ENCODE measurements around the gene CD14. TPM values are rescaled to one million over a fixed set of nuclear protein-coding genes. Genes with fewer than 3 reads are reported as not detected.

Gene CD14
- total and polyA plus RNA-seq, 2 experiments from 2014 or later, result 0.45 to 2.3 TPM

DNA sequence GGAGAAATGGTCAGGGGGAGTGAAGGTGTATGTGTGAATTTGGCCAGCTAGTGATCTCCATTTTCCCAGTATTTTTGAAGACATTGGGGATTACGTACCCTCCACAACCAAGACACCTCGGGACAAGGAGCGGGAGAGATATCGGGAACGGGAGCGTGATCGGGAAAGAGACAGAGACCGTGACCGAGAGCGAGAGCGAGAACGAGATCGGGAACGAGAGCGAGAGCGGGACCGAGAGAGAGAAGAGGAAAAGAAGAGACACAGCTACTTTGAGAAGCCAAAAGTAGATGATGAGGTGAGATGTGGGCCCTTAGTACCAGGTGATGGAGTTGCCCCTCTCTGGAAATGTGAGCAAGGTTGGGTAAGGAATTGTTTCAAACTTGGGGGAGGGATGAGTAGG, 25.9 kb upstream of the CD14 start:
- Histone ChIP-seq H3K9me2 (replicated peaks; ENCODE audit: insufficient read depth) (no peaks in the 10 kb centered on the region), H2AFZ (no peak overlapping the region), H3K4me3 (no peak overlapping the region), H3K27ac (no peak overlapping the region), H3K9me3 (ENCODE audit: low read depth) (no peaks in the 10 kb centered on the region), H4K20me1 (ENCODE audit: insufficient read depth, poor library complexity, severe bottlenecking) (no peaks in the 10 kb centered on the region), H3K4me2 (no peak overlapping the region), H3K36me3 (replicated peaks; ENCODE audit: insufficient read depth, low read depth) (no peaks in the 10 kb centered on the region), H3K4me1 (ENCODE audit: insufficient read depth) (peaks cover 4% of the 10 kb centered on the region), H3K79me2 (no peaks in the 10 kb centered on the region), H3K27me3 (no peaks in the 10 kb centered on the region)
- TF ChIP-seq, protein P1, sequence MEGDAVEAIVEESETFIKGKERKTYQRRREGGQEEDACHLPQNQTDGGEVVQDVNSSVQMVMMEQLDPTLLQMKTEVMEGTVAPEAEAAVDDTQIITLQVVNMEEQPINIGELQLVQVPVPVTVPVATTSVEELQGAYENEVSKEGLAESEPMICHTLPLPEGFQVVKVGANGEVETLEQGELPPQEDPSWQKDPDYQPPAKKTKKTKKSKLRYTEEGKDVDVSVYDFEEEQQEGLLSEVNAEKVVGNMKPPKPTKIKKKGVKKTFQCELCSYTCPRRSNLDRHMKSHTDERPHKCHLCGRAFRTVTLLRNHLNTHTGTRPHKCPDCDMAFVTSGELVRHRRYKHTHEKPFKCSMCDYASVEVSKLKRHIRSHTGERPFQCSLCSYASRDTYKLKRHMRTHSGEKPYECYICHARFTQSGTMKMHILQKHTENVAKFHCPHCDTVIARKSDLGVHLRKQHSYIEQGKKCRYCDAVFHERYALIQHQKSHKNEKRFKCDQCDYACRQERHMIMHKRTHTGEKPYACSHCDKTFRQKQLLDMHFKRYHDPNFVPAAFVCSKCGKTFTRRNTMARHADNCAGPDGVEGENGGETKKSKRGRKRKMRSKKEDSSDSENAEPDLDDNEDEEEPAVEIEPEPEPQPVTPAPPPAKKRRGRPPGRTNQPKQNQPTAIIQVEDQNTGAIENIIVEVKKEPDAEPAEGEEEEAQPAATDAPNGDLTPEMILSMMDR (IDR thresholded peaks at IDR 0.05; ENCODE audit: poor library complexity), result no peak
- TF ChIP-seq EZH2phosphoT487 (IDR thresholded peaks at IDR 0.05; ENCODE audit: low read depth, severe bottlenecking, unreplicated experiment) (no peak), EZH2 (IDR thresholded peaks at IDR 0.05; ENCODE audit: borderline replicate concordance) (no peak)
- no peak for DNase-seq (ENCODE audit: low spot score)
- WGBS (ENCODE audit: low lambda C conversion rate, missing lambda C conversion rate), result over 99% methylated on average over 17 of the region's 17 CpGs

DNA sequence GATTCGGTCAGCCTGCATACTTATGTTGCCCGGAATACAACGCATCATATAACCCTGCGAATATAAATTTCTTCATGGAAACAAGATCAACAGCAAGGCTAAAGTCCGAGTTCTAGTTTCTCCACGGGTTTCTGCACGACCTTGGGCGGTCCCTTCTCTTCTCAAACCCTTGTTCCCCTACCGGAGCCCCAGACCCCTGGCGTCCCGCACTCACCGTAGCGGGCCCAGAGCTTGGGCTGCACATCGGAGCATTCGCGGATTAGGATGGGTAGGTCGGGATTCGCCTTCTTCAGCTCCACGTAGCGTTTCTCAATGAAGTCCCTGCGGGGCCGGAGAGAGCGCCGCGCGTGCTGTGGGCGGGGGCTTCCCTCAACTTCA, 14.1 kb upstream of the CD14 start:
- Histone ChIP-seq H3K4me1 (ENCODE audit: insufficient read depth) (peaks cover 3% of the 10 kb centered on the region), H4K20me1 (ENCODE audit: insufficient read depth, poor library complexity, severe bottlenecking) (no peaks in the 10 kb centered on the region), H3K36me3 (replicated peaks; ENCODE audit: insufficient read depth, low read depth) (no peaks in the 10 kb centered on the region)

DNA sequence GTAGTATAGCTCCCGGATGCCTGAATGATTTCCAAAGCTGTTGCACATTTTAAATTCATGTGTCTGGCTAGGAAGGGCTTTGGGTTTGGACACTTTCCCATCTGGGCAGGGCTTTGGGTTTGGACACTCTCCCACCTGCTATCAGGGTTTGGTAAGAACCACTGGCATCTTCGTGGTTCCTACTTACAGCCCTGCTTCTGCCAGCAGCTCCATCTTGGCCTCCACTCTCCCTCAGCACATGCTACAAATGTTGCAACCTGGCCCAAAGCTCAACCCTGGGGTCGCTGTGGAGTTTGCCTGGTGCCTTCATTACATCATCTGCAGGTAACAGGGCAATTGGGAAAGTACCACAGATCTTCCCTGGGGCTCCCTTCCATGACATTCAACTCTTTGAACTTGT, 9.7 kb upstream of the CD14 start:
- no peak overlapping the region for H3K4me2 ChIP-seq
- 92% methylated on average over 3 of the region's 3 CpGs for WGBS (ENCODE audit: low lambda C conversion rate, missing lambda C conversion rate)
- TF ChIP-seq, protein P1 (IDR thresholded peaks at IDR 0.05; ENCODE audit: poor library complexity), result no peak
- TF ChIP-seq EZH2phosphoT487 (IDR thresholded peaks at IDR 0.05; ENCODE audit: low read depth, severe bottlenecking, unreplicated experiment) (no peak), EZH2 (IDR thresholded peaks at IDR 0.05; ENCODE audit: borderline replicate concordance) (no peak)

More for the DNA sequence above, 14.1 kb upstream of the CD14 start:
- Histone ChIP-seq H3K4me2 (peak overlapping the region; percentile 96), H3K27me3 (no peaks in the 10 kb centered on the region), H3K4me3 (peak overlapping the region; percentile 48), H3K27ac (peak overlapping the region; percentile 69), H3K9me3 (ENCODE audit: low read depth) (no peaks in the 10 kb centered on the region), H3K9me2 (replicated peaks; ENCODE audit: insufficient read depth) (no peaks in the 10 kb centered on the region), H3K79me2 (peaks cover 48% of the 10 kb centered on the region), H2AFZ (peak overlapping the region; percentile 72)
- DNase-seq (ENCODE audit: low spot score), result peak; percentile 13
- 2% methylated on average over 27 of the region's 27 CpGs for WGBS (ENCODE audit: low lambda C conversion rate, missing lambda C conversion rate)
- no peak for TF ChIP-seq EZH2phosphoT487 (IDR thresholded peaks at IDR 0.05; ENCODE audit: low read depth, severe bottlenecking, unreplicated experiment)
- TF ChIP-seq, protein P1 (IDR thresholded peaks at IDR 0.05; ENCODE audit: poor library complexity), result no peak
- no peak for TF ChIP-seq EZH2 (IDR thresholded peaks at IDR 0.05; ENCODE audit: borderline replicate concordance)

DNA sequence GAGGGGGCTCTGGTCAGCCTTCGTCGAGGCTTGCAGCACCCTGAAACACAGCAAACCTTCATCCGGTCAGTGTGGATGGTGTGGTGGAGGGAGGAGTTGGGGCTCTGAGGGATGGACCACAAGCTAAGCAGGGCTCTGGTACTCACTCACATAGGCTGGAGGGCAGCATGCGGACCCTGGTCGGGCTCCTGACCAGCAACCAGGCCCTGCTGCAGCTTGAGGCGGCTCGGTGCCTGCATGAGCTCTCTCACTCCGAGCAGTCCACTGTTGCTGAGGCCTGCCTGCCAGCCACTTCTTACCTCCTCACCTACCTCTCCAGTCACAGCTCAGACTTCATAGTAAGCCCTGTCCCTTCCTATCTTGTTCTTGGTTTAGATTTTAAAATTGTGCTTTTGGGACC, 8.7 kb upstream of the CD14 start:
- no peak overlapping the region for H3K4me2 ChIP-seq
- H4K20me1 ChIP-seq (ENCODE audit: insufficient read depth, poor library complexity, severe bottlenecking), result no peaks in the 10 kb centered on the region
- 95% methylated on average over 8 of the region's 8 CpGs for WGBS (ENCODE audit: low lambda C conversion rate, missing lambda C conversion rate)
- no peaks in the 10 kb centered on the region for H3K36me3 ChIP-seq (replicated peaks; ENCODE audit: insufficient read depth, low read depth)
- no peaks in the 10 kb centered on the region for H3K9me2 ChIP-seq (replicated peaks; ENCODE audit: insufficient read depth)
- no peak overlapping the region for H2AFZ ChIP-seq
- H3K9me3 ChIP-seq (ENCODE audit: low read depth), result no peaks in the 10 kb centered on the region
- H3K27me3 ChIP-seq, result no peaks in the 10 kb centered on the region
- no peak for TF ChIP-seq EZH2 (IDR thresholded peaks at IDR 0.05; ENCODE audit: borderline replicate concordance)
- no peak for TF ChIP-seq EZH2phosphoT487 (IDR thresholded peaks at IDR 0.05; ENCODE audit: low read depth, severe bottlenecking, unreplicated experiment)
- TF ChIP-seq, protein P1 (IDR thresholded peaks at IDR 0.05; ENCODE audit: poor library complexity), result no peak
- peaks cover 5% of the 10 kb centered on the region for H3K4me1 ChIP-seq (ENCODE audit: insufficient read depth)
- peaks cover 31% of the 10 kb centered on the region for H3K79me2 ChIP-seq
- no peak overlapping the region for H3K27ac ChIP-seq
- H3K4me3 ChIP-seq, result no peak overlapping the region
- DNase-seq (ENCODE audit: low spot score), result no peak

More for the DNA sequence above, 9.7 kb upstream of the CD14 start:
- Histone ChIP-seq H4K20me1 (ENCODE audit: insufficient read depth, poor library complexity, severe bottlenecking) (no peaks in the 10 kb centered on the region), H3K9me2 (replicated peaks; ENCODE audit: insufficient read depth) (no peaks in the 10 kb centered on the region), H3K4me1 (ENCODE audit: insufficient read depth) (peaks cover 5% of the 10 kb centered on the region), H2AFZ (no peak overlapping the region), H3K4me3 (no peak overlapping the region), H3K79me2 (peaks cover 35% of the 10 kb centered on the region), H3K27me3 (no peaks in the 10 kb centered on the region), H3K36me3 (replicated peaks; ENCODE audit: insufficient read depth, low read depth) (no peaks in the 10 kb centered on the region), H3K27ac (no peak overlapping the region), H3K9me3 (ENCODE audit: low read depth) (no peaks in the 10 kb centered on the region)
- no peak for DNase-seq (ENCODE audit: low spot score)
